Lower leg skin (tissue), 3 donors: Measurements from ENCODE around the gene ATP8A2.

ENCODE experiments used
- POLR2A ChIP-seq, 2 donors: fragments of 450-650 bp; IDR thresholded peaks; one replicate each; pipeline ENCODE4 v1.6.1; 2016 to 2017; ENCODE audit warnings: antibody characterized with exemption in 2 of 2, mild to moderate bottlenecking in 1 of 2, moderate library complexity in 1 of 2
- TF ChIP-seq, protein P1 (sequence below), 3 donors: fragments of 450-650 bp; IDR thresholded peaks; one replicate each; pipeline ENCODE4 v1.5.1; 2016; ENCODE audit warnings: antibody characterized with exemption in 3 of 3, mild to moderate bottlenecking in 3 of 3, moderate library complexity in 2 of 3

DNA sequence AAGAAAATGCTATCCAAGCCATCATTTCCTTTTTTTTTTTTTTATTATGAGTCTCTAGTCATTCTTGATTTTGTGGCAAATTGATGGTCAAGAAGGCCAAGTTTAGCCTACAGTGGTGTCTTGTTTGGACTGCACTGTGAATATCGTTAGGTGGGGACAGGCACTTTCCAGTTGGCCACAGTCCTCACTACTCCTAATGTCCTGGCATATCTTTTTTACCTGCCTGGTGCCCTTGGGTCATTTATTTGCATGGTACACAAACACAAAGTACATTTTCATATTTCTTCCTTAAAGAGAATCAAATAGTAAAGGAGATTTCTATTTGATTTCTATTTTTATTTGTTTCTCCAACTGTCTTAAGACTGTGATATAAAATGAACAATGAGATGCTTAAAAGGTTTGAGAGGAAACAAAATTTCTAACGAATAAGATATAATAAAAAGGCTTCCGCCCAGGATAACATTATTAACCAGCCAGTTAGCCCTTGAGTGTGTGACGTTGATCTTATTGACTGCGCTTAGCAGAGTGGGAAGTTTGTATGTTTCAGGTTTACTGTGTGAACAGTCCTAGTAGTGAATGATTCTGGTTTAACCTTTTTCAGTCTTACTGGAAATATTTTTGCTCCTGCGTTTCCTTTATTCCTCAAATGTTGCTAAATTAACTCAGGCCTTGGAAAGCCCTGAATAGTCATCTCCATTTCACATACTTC, 312.0 kb downstream of the ATP8A2 start:
- TF ChIP-seq, protein P1, sequence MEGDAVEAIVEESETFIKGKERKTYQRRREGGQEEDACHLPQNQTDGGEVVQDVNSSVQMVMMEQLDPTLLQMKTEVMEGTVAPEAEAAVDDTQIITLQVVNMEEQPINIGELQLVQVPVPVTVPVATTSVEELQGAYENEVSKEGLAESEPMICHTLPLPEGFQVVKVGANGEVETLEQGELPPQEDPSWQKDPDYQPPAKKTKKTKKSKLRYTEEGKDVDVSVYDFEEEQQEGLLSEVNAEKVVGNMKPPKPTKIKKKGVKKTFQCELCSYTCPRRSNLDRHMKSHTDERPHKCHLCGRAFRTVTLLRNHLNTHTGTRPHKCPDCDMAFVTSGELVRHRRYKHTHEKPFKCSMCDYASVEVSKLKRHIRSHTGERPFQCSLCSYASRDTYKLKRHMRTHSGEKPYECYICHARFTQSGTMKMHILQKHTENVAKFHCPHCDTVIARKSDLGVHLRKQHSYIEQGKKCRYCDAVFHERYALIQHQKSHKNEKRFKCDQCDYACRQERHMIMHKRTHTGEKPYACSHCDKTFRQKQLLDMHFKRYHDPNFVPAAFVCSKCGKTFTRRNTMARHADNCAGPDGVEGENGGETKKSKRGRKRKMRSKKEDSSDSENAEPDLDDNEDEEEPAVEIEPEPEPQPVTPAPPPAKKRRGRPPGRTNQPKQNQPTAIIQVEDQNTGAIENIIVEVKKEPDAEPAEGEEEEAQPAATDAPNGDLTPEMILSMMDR (IDR thresholded peaks at IDR 0.05), result no peak
- TF ChIP-seq POLR2A (IDR thresholded peaks at IDR 0.05), result no peak
